OCI-LY7 (cell line): Measurements from ENCODE around the gene PRDX1.

Experiments used
- CTCF ChIP-seq: fragments of 200-600 bp; sonication (generic); conservative IDR thresholded peaks from 2 replicates; pipeline ENCODE4 v1.5.1; 2014; ENCODE audit warnings: mild to moderate bottlenecking, antibody characterized with exemption, low read length, moderate library complexity, mixed read lengths
- EZH2phosphoT487 ChIP-seq: fragments of 200-600 bp; sonication (generic); IDR thresholded peaks from 2 replicates; pipeline ENCODE4 v1.6.1; 2018; ENCODE audit warnings: low read depth, borderline replicate concordance, mild to moderate bottlenecking, mixed run types, antibody characterized with exemption, low read length, moderate library complexity, mixed read lengths

GRCh38 chr1:45530632-45531135, 9.0 kb upstream of the PRDX1 start:
- TF ChIP-seq CTCF (no peak), EZH2phosphoT487 (no peak)
